ENCODE data around the gene ADIRF.
"Not testable (repeated sequence)": the region's sequence is repeated elsewhere in the genome, so short reads cannot be mapped to it uniquely, and the experiment has no call there.

The ADIRF gene

GRCh38 chr10:86960863-86961434 lies 7.3 kb upstream of the ADIRF start:
- no peak for DNase-seq (ENCODE audit: low read depth)

GRCh38 chr10:86961481-86962091 lies 6.7 kb upstream of the ADIRF start:
- DNase-seq (ENCODE audit: low read depth), result no peak

- DNase-seq (ENCODE audit: low read depth), result no peak
Observed at GRCh38 chr10:86962136-86962980, 5.9 kb upstream of the ADIRF start.

GRCh38 chr10:86962981-86963310 lies 5.3 kb upstream of the ADIRF start:
- no peak for DNase-seq (ENCODE audit: low read depth)

- no peak for DNase-seq (ENCODE audit: low read depth)
Observed at GRCh38 chr10:86963341-86963919, 4.9 kb upstream of the ADIRF start.

- DNase-seq (ENCODE audit: low read depth), result no peak
Observed at GRCh38 chr10:86964061-86964846, 4.0 kb upstream of the ADIRF start.

- no peak for DNase-seq (ENCODE audit: low read depth)
Observed at GRCh38 chr10:86964847-86965190, 3.5 kb upstream of the ADIRF start.

GRCh38 chr10:86965986-86966654 lies 2.2 kb upstream of the ADIRF start:
- DNase-seq (ENCODE audit: low read depth), result no peak

- no peak for DNase-seq (ENCODE audit: low read depth)
Observed at GRCh38 chr10:86967481-86967941, 771 bp upstream of the ADIRF start.

- no peak for DNase-seq (ENCODE audit: low read depth)
Observed at GRCh38 chr10:86968994-86969355, 693 bp downstream of the ADIRF start.

GRCh38 chr10:86969421-86970041 lies 1.2 kb downstream of the ADIRF start:
- no peak for DNase-seq (ENCODE audit: low read depth)

- DNase-seq (ENCODE audit: low read depth), result no peak
Observed at GRCh38 chr10:86970162-86970981, 2.1 kb downstream of the ADIRF start.

- DNase-seq (ENCODE audit: low read depth), result no peak
Observed at GRCh38 chr10:86970982-86971231, 2.6 kb downstream of the ADIRF start.

- DNase-seq (ENCODE audit: low read depth), result no peak
Observed at GRCh38 chr10:86971232-86971991, 3.1 kb downstream of the ADIRF start.

- DNase-seq (ENCODE audit: low read depth), result no peak
Observed at GRCh38 chr10:86972613-86973380, 4.5 kb downstream of the ADIRF start.

- DNase-seq (ENCODE audit: low read depth), result no peak
Observed at GRCh38 chr10:86974484-86974883, 6.2 kb downstream of the ADIRF start.

- DNase-seq (ENCODE audit: low read depth), result no peak
Observed at GRCh38 chr10:86976362-86977056, 8.2 kb downstream of the ADIRF start.

GRCh38 chr10:86978457-86978856 lies 10.2 kb downstream of the ADIRF start:
- not testable (repeated sequence) for DNase-seq (ENCODE audit: low read depth)

Data from HS-27A (cell line).